ENCODE data around the gene DPP10.

Gene DPP10

GRCh38 chr2:115297056-115297455 lies 854.6 kb downstream of the DPP10 start:
- no peaks in the 10 kb centered on the region for H3K9me3 ChIP-seq (ENCODE audit: insufficient read depth, low read length, severe bottlenecking)
- no peak overlapping the region for H2AFZ ChIP-seq (ENCODE audit: low read depth, low read length)
- no peaks in the 10 kb centered on the region for H3K27me3 ChIP-seq (ENCODE audit: insufficient read depth, low read length, poor library complexity)
- TF ChIP-seq, protein P1, sequence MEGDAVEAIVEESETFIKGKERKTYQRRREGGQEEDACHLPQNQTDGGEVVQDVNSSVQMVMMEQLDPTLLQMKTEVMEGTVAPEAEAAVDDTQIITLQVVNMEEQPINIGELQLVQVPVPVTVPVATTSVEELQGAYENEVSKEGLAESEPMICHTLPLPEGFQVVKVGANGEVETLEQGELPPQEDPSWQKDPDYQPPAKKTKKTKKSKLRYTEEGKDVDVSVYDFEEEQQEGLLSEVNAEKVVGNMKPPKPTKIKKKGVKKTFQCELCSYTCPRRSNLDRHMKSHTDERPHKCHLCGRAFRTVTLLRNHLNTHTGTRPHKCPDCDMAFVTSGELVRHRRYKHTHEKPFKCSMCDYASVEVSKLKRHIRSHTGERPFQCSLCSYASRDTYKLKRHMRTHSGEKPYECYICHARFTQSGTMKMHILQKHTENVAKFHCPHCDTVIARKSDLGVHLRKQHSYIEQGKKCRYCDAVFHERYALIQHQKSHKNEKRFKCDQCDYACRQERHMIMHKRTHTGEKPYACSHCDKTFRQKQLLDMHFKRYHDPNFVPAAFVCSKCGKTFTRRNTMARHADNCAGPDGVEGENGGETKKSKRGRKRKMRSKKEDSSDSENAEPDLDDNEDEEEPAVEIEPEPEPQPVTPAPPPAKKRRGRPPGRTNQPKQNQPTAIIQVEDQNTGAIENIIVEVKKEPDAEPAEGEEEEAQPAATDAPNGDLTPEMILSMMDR (IDR thresholded peaks at IDR 0.05; ENCODE audit: borderline replicate concordance, extremely low read depth, low read length, poor library complexity, severe bottlenecking), result no peak
- no peak for TF ChIP-seq EZH2 (IDR thresholded peaks at IDR 0.05; ENCODE audit: borderline replicate concordance, low read depth, low read length, severe bottlenecking)
- H3K4me2 ChIP-seq (ENCODE audit: insufficient read depth, low read length), result no peak overlapping the region
- H3K27ac ChIP-seq (ENCODE audit: low read length), result no peak overlapping the region
- H3K79me2 ChIP-seq (ENCODE audit: insufficient read depth, low read length), result no peaks in the 10 kb centered on the region
- no peak overlapping the region for H3K9ac ChIP-seq (ENCODE audit: low read depth, low read length)
- DNase-seq (no peak), ATAC-seq (ENCODE audit: insufficient read depth, low read depth) (no peak)
- H3K36me3 ChIP-seq (ENCODE audit: insufficient read depth, low read length), result no peaks in the 10 kb centered on the region
- no peaks in the 10 kb centered on the region for H4K20me1 ChIP-seq (ENCODE audit: insufficient read depth, low read length)
- no peaks in the 10 kb centered on the region for H3K4me1 ChIP-seq (ENCODE audit: insufficient read depth, low read length)
- H3K4me3 ChIP-seq (ENCODE audit: low read depth in 1 of 2, low read length in 2 of 2), result no peak overlapping the region

- no peak overlapping the region for H3K27ac ChIP-seq (ENCODE audit: low read length)
- TF ChIP-seq, protein P1 (IDR thresholded peaks at IDR 0.05; ENCODE audit: borderline replicate concordance, extremely low read depth, low read length, poor library complexity, severe bottlenecking), result no peak
- TF ChIP-seq EZH2 (IDR thresholded peaks at IDR 0.05; ENCODE audit: borderline replicate concordance, low read depth, low read length, severe bottlenecking), result no peak
- no peaks in the 10 kb centered on the region for H3K9me3 ChIP-seq (ENCODE audit: insufficient read depth, low read length, severe bottlenecking)
- no peaks in the 10 kb centered on the region for H3K27me3 ChIP-seq (ENCODE audit: insufficient read depth, low read length, poor library complexity)
- no peak overlapping the region for H3K4me2 ChIP-seq (ENCODE audit: insufficient read depth, low read length)
- no peaks in the 10 kb centered on the region for H3K79me2 ChIP-seq (ENCODE audit: insufficient read depth, low read length)
- H2AFZ ChIP-seq (ENCODE audit: low read depth, low read length), result no peak overlapping the region
- H3K36me3 ChIP-seq (ENCODE audit: insufficient read depth, low read length), result no peaks in the 10 kb centered on the region
- no peak for ATAC-seq (ENCODE audit: insufficient read depth, low read depth)
- H4K20me1 ChIP-seq (ENCODE audit: insufficient read depth, low read length), result no peaks in the 10 kb centered on the region
- H3K4me1 ChIP-seq (ENCODE audit: insufficient read depth, low read length), result no peaks in the 10 kb centered on the region
- H3K4me3 ChIP-seq (ENCODE audit: low read depth in 1 of 2, low read length in 2 of 2), result no peak overlapping the region
- H3K9ac ChIP-seq (ENCODE audit: low read depth, low read length), result no peak overlapping the region
- no peak for DNase-seq
These were observed 856.8 kb downstream of the DPP10 start for GRCh38 chr2:115299199-115299598.

- Histone ChIP-seq H3K36me3 (ENCODE audit: insufficient read depth, low read length) (no peaks in the 10 kb centered on the region), H3K9ac (ENCODE audit: low read depth, low read length) (no peak overlapping the region), H3K27ac (ENCODE audit: low read length) (no peak overlapping the region), H3K4me3 (ENCODE audit: low read depth in 1 of 2, low read length in 2 of 2) (no peak overlapping the region), H3K27me3 (ENCODE audit: insufficient read depth, low read length, poor library complexity) (no peaks in the 10 kb centered on the region), H3K79me2 (ENCODE audit: insufficient read depth, low read length) (no peaks in the 10 kb centered on the region), H3K9me3 (ENCODE audit: insufficient read depth, low read length, severe bottlenecking) (peaks cover 2% of the 10 kb centered on the region), H4K20me1 (ENCODE audit: insufficient read depth, low read length) (no peaks in the 10 kb centered on the region), H3K4me1 (ENCODE audit: insufficient read depth, low read length) (no peaks in the 10 kb centered on the region), H2AFZ (ENCODE audit: low read depth, low read length) (no peak overlapping the region), H3K4me2 (ENCODE audit: insufficient read depth, low read length) (no peak overlapping the region)
- no peak for TF ChIP-seq EZH2 (IDR thresholded peaks at IDR 0.05; ENCODE audit: borderline replicate concordance, low read depth, low read length, severe bottlenecking)
- TF ChIP-seq, protein P1 (IDR thresholded peaks at IDR 0.05; ENCODE audit: borderline replicate concordance, extremely low read depth, low read length, poor library complexity, severe bottlenecking), result no peak
- DNase-seq (no peak), ATAC-seq (ENCODE audit: insufficient read depth, low read depth) (no peak)
These were observed 863.3 kb downstream of the DPP10 start for GRCh38 chr2:115305712-115306111.

- Histone ChIP-seq H3K9me3 (ENCODE audit: insufficient read depth, low read length, severe bottlenecking) (no peaks in the 10 kb centered on the region), H4K20me1 (ENCODE audit: insufficient read depth, low read length) (no peaks in the 10 kb centered on the region), H3K4me2 (ENCODE audit: insufficient read depth, low read length) (no peak overlapping the region), H3K4me3 (ENCODE audit: low read depth in 1 of 2, low read length in 2 of 2) (no peak overlapping the region), H3K27me3 (ENCODE audit: insufficient read depth, low read length, poor library complexity) (no peaks in the 10 kb centered on the region), H3K27ac (ENCODE audit: low read length) (no peak overlapping the region), H2AFZ (ENCODE audit: low read depth, low read length) (no peak overlapping the region), H3K4me1 (ENCODE audit: insufficient read depth, low read length) (no peaks in the 10 kb centered on the region), H3K79me2 (ENCODE audit: insufficient read depth, low read length) (no peaks in the 10 kb centered on the region), H3K9ac (ENCODE audit: low read depth, low read length) (no peak overlapping the region), H3K36me3 (ENCODE audit: insufficient read depth, low read length) (no peaks in the 10 kb centered on the region)
- ATAC-seq (ENCODE audit: insufficient read depth, low read depth), result no peak
- DNase-seq, result no peak
- no peak for TF ChIP-seq EZH2 (IDR thresholded peaks at IDR 0.05; ENCODE audit: borderline replicate concordance, low read depth, low read length, severe bottlenecking)
- TF ChIP-seq, protein P1 (IDR thresholded peaks at IDR 0.05; ENCODE audit: borderline replicate concordance, extremely low read depth, low read length, poor library complexity, severe bottlenecking), result no peak
These were observed 871.7 kb downstream of the DPP10 start for GRCh38 chr2:115314119-115314518.

Data from DND-41 (cell line).